WI38 (cell line): Measurements from ENCODE around the gene CHMP1B.

Experiments used
- H3K4me3 ChIP-seq: 2 replicates; pipeline ENCODE4 v1.5.1; 2011; ENCODE audit warnings: low read depth, mild to moderate bottlenecking, control low read depth, low read length
- CTCF ChIP-seq: IDR thresholded peaks from 2 replicates; pipeline ENCODE4 v1.5.1; 2012; ENCODE audit warnings: low read depth, mild to moderate bottlenecking, control low read depth, low read length

The CHMP1B gene

GRCh38 chr18:11866764-11867163 is 15.6 kb downstream of the CHMP1B start:
- no peak overlapping the region for H3K4me3 ChIP-seq
- TF ChIP-seq CTCF: no peak

GRCh38 chr18:11868230-11868629 is 17.0 kb downstream of the CHMP1B start:
- no peak overlapping the region for H3K4me3 ChIP-seq
- TF ChIP-seq CTCF: no peak

GRCh38 chr18:11871501-11871900 is 20.3 kb downstream of the CHMP1B start:
- H3K4me3 ChIP-seq: no peak overlapping the region
- TF ChIP-seq CTCF: no peak

GRCh38 chr18:11872479-11873136 is 21.4 kb downstream of the CHMP1B start:
- TF ChIP-seq CTCF: peak; percentile 60
- no peak overlapping the region for H3K4me3 ChIP-seq

- no peak for TF ChIP-seq CTCF
- no peak overlapping the region for H3K4me3 ChIP-seq
These were observed 22.6 kb downstream of the CHMP1B start for GRCh38 chr18:11873670-11874340.

GRCh38 chr18:11874676-11875075 is 23.5 kb downstream of the CHMP1B start:
- H3K4me3 ChIP-seq: no peak overlapping the region
- no peak for TF ChIP-seq CTCF

- TF ChIP-seq CTCF: no peak
- H3K4me3 ChIP-seq: no peak overlapping the region
These were observed 26.4 kb downstream of the CHMP1B start for GRCh38 chr18:11877497-11878135.
